ENCODE measurements around the gene TMEM18. TPM values are rescaled to one million over a fixed set of nuclear protein-coding genes. Genes with fewer than 3 reads are reported as not detected.

TMEM18 gene
- total RNA-seq, 2 donors from 2014 or later = 7.6 to 11.9 TPM

- Histone ChIP-seq H3K27me3 (no peaks in the 10 kb centered on the region), H3K9me3 (peaks cover 6 to 13% of the 10 kb centered on the region in 2 donors), H3K4me1 (no peaks in the 10 kb centered on the region), H3K4me3 (no peak overlapping the region), H3K27ac (no peak overlapping the region), H3K36me3 (peaks cover 10% of the 10 kb centered on the region)
- TF ChIP-seq, protein P1, sequence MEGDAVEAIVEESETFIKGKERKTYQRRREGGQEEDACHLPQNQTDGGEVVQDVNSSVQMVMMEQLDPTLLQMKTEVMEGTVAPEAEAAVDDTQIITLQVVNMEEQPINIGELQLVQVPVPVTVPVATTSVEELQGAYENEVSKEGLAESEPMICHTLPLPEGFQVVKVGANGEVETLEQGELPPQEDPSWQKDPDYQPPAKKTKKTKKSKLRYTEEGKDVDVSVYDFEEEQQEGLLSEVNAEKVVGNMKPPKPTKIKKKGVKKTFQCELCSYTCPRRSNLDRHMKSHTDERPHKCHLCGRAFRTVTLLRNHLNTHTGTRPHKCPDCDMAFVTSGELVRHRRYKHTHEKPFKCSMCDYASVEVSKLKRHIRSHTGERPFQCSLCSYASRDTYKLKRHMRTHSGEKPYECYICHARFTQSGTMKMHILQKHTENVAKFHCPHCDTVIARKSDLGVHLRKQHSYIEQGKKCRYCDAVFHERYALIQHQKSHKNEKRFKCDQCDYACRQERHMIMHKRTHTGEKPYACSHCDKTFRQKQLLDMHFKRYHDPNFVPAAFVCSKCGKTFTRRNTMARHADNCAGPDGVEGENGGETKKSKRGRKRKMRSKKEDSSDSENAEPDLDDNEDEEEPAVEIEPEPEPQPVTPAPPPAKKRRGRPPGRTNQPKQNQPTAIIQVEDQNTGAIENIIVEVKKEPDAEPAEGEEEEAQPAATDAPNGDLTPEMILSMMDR (IDR thresholded peaks at IDR 0.05) = no peak
- DNase-seq (ENCODE audit: low spot score) = no peak
These were observed 15.9 kb downstream of the TMEM18 start for GRCh38 chr2:661360-661635.

DNA sequence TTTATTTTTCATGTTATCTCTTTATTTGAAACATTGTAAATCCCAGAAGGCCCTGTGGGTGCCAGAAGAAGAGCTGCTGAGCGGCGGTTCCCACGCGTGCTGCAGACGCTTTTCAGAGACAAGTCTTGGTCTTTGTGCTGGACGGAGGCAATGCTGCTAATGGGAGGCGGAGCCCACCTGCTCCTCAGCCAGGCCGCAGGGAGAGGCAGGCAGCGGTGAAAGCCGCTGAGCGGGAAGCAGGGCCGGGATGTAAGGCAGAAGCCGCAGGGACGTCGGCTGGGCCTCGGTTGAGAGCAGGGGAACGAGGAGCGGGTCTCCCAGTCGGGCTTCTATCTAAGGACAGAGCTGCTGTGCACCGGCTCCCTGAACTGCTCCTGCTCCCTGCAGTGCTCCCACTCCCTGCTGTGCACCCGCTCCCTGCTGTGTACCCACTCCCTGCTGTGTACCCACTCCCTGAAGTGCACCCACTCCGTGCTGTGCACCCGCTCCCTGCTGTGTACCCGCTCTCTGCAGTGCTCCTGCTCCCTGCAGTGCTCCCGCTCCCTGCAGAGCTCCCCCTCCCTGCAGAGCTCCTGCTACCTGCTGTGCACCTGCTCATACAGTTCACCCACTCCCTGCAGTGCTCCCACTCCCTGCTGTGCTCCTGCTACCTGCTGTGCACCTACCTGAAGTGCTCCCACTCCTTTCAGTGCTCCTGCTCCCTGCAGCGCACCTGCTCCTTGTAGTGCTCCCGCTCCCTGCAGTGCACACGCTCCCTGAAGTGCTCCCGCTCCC lies 16.4 kb downstream of the TMEM18 start:
- H3K27ac ChIP-seq = no peak overlapping the region
- H3K4me1 ChIP-seq = no peaks in the 10 kb centered on the region
- no peak for DNase-seq (ENCODE audit: low spot score)
- H3K9me3 ChIP-seq = peaks cover 6 to 10% of the 10 kb centered on the region in 2 donors
- TF ChIP-seq, protein P1 (IDR thresholded peaks at IDR 0.05) = no peak
- no peaks in the 10 kb centered on the region for H3K27me3 ChIP-seq
- peaks cover 5% of the 10 kb centered on the region for H3K36me3 ChIP-seq
- no peak overlapping the region for H3K4me3 ChIP-seq

- Histone ChIP-seq H3K4me3 (no peak overlapping the region), H3K9me3 (peaks cover 0 to 2% of the 10 kb centered on the region in 2 donors), H3K4me1 (no peaks in the 10 kb centered on the region), H3K36me3 (no peaks in the 10 kb centered on the region), H3K27ac (no peak overlapping the region), H3K27me3 (no peaks in the 10 kb centered on the region)
- no peak for DNase-seq (ENCODE audit: low spot score)
- TF ChIP-seq, protein P1 (IDR thresholded peaks at IDR 0.05) = no peak
These were observed 17.2 kb downstream of the TMEM18 start for GRCh38 chr2:660029-660428.

GRCh38 chr2:658426-658825 lies 18.8 kb downstream of the TMEM18 start:
- no peaks in the 10 kb centered on the region for H3K27me3 ChIP-seq
- TF ChIP-seq, protein P1 (IDR thresholded peaks at IDR 0.05) = no peak
- H3K27ac ChIP-seq = no peak overlapping the region
- H3K4me1 ChIP-seq = no peaks in the 10 kb centered on the region
- no peak for DNase-seq (ENCODE audit: low spot score)
- H3K4me3 ChIP-seq = no peak overlapping the region
- no peaks in the 10 kb centered on the region for H3K36me3 ChIP-seq
- H3K9me3 ChIP-seq = no peaks in the 10 kb centered on the region

GRCh38 chr2:657766-658165 lies 19.4 kb downstream of the TMEM18 start:
- no peaks in the 10 kb centered on the region for H3K4me1 ChIP-seq
- H3K4me3 ChIP-seq = no peak overlapping the region
- no peaks in the 10 kb centered on the region for H3K9me3 ChIP-seq
- no peak for DNase-seq (ENCODE audit: low spot score)
- no peak overlapping the region for H3K27ac ChIP-seq
- H3K36me3 ChIP-seq = no peaks in the 10 kb centered on the region
- TF ChIP-seq, protein P1 (IDR thresholded peaks at IDR 0.05) = no peak
- H3K27me3 ChIP-seq = no peaks in the 10 kb centered on the region

DNA sequence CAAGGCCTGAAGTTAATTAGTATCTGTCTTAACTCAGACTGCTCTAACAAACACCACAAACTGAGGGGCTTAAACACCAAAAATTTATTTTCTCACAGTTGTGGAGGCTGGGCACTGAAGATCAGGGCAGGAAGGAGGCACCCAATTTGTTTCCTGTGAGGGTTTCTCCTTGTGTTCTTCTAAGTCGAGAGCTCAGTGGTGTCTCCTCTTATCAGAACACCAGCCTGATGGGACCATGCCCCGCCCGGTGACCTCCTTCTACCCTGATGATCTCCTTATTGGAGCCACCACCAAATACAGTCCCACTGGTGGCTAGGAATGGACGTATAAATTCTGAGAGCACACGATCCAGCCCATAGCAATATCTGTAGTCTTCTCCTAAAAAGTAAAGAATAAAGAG lies 20.5 kb downstream of the TMEM18 start:
- H3K36me3 ChIP-seq = no peaks in the 10 kb centered on the region
- peak; percentile 50 for DNase-seq (ENCODE audit: low spot score)
- no peaks in the 10 kb centered on the region for H3K4me1 ChIP-seq
- H3K27ac ChIP-seq = no peak overlapping the region
- H3K4me3 ChIP-seq = no peak overlapping the region
- no peaks in the 10 kb centered on the region for H3K9me3 ChIP-seq
- no peaks in the 10 kb centered on the region for H3K27me3 ChIP-seq
- TF ChIP-seq, protein P1 (IDR thresholded peaks at IDR 0.05) = no peak
